Measurements from ENCODE around the gene EHD3. TPM values are rescaled to one million over a fixed set of nuclear protein-coding genes. Genes with fewer than 3 reads are reported as not detected.

Gene EHD3
- total RNA-seq, 1 donor from 2014 or later = 3.9 TPM

GRCh38 chr2:31296641-31297287 lies 62.8 kb downstream of the EHD3 start:
- Histone ChIP-seq H3K9ac (no peak overlapping the region), H3K27ac (no peak overlapping the region), H3K79me2 (ENCODE audit: low read depth) (no peaks in the 10 kb centered on the region), H3K36me3 (no peaks in the 10 kb centered on the region), H4K20me1 (ENCODE audit: low read depth) (no peaks in the 10 kb centered on the region), H3F3A (ENCODE audit: low read depth) (no peaks in the 10 kb centered on the region), H3K4me3 (no peak overlapping the region), H2AFZ (replicated peaks) (no peak overlapping the region), H3K4me2 (no peak overlapping the region), H3K27me3 (no peaks in the 10 kb centered on the region), H3K4me1 (peaks cover 6% of the 10 kb centered on the region), H3K9me3 (ENCODE audit: low read depth) (no peaks in the 10 kb centered on the region)
- H3K4me1 Mint-ChIP-seq = peaks cover 8% of the 10 kb centered on the region
- H3K9me3 Mint-ChIP-seq = no peaks in the 10 kb centered on the region
- H3K36me3 Mint-ChIP-seq = no peaks in the 10 kb centered on the region
- TF ChIP-seq EZH2 (IDR thresholded peaks at IDR 0.05) (no peak), CTCF (IDR thresholded peaks at IDR 0.05) (no peak), EZH2phosphoT487 (IDR thresholded peaks at IDR 0.05) (no peak)
- H3K4me3 Mint-ChIP-seq = no peak overlapping the region
- no peak overlapping the region for H3K27ac Mint-ChIP-seq
- DNase-seq (ENCODE audit: low spot score) = no peak
- H3K27me3 Mint-ChIP-seq (ENCODE audit: insufficient read depth, low read depth) = peaks cover 3% of the 10 kb centered on the region

- Histone ChIP-seq H3K4me1 (peaks cover 6% of the 10 kb centered on the region), H3K4me2 (no peak overlapping the region), H3K36me3 (no peaks in the 10 kb centered on the region), H3K79me2 (ENCODE audit: low read depth) (no peaks in the 10 kb centered on the region), H4K20me1 (ENCODE audit: low read depth) (no peaks in the 10 kb centered on the region), H2AFZ (replicated peaks) (no peak overlapping the region), H3K4me3 (no peak overlapping the region), H3K27me3 (no peaks in the 10 kb centered on the region), H3K9ac (no peak overlapping the region), H3K9me3 (ENCODE audit: low read depth) (no peaks in the 10 kb centered on the region), H3F3A (ENCODE audit: low read depth) (no peaks in the 10 kb centered on the region), H3K27ac (no peak overlapping the region)
- H3K4me3 Mint-ChIP-seq = no peak overlapping the region
- TF ChIP-seq CTCF (IDR thresholded peaks at IDR 0.05) (no peak), EZH2phosphoT487 (IDR thresholded peaks at IDR 0.05) (no peak)
- DNase-seq (ENCODE audit: low spot score) = no peak
- peaks cover 3% of the 10 kb centered on the region for H3K27me3 Mint-ChIP-seq (ENCODE audit: insufficient read depth, low read depth)
- H3K36me3 Mint-ChIP-seq = no peaks in the 10 kb centered on the region
- H3K9me3 Mint-ChIP-seq = no peaks in the 10 kb centered on the region
- no peak overlapping the region for H3K27ac Mint-ChIP-seq
- H3K4me1 Mint-ChIP-seq = peaks cover 8% of the 10 kb centered on the region
Measured at GRCh38 chr2:31297751-31298150, 63.8 kb downstream of the EHD3 start.

GRCh38 chr2:31299547-31299946 lies 65.6 kb downstream of the EHD3 start:
- H3K27me3 ChIP-seq = no peaks in the 10 kb centered on the region
- H3K27ac ChIP-seq = no peak overlapping the region
- H3K79me2 ChIP-seq (ENCODE audit: low read depth) = no peaks in the 10 kb centered on the region
- no peak overlapping the region for H3K4me3 ChIP-seq
- no peak overlapping the region for H3K4me2 ChIP-seq
- no peaks in the 10 kb centered on the region for H3K36me3 Mint-ChIP-seq
- no peak overlapping the region for H3K9ac ChIP-seq
- TF ChIP-seq EZH2 (IDR thresholded peaks at IDR 0.05) (no peak), EZH2phosphoT487 (IDR thresholded peaks at IDR 0.05) (no peak), CTCF (IDR thresholded peaks at IDR 0.05) (no peak)
- H3F3A ChIP-seq (ENCODE audit: low read depth) = no peaks in the 10 kb centered on the region
- no peaks in the 10 kb centered on the region for H3K9me3 Mint-ChIP-seq
- peaks cover 11% of the 10 kb centered on the region for H3K4me1 Mint-ChIP-seq
- no peak overlapping the region for H2AFZ ChIP-seq (replicated peaks)
- no peaks in the 10 kb centered on the region for H3K36me3 ChIP-seq
- peaks cover 7% of the 10 kb centered on the region for H3K27me3 Mint-ChIP-seq (ENCODE audit: insufficient read depth, low read depth)
- H3K4me3 Mint-ChIP-seq = no peak overlapping the region
- H3K9me3 ChIP-seq (ENCODE audit: low read depth) = no peaks in the 10 kb centered on the region
- no peaks in the 10 kb centered on the region for H4K20me1 ChIP-seq (ENCODE audit: low read depth)
- DNase-seq (ENCODE audit: low spot score) = no peak
- H3K27ac Mint-ChIP-seq = no peak overlapping the region
- H3K4me1 ChIP-seq = peaks cover 6% of the 10 kb centered on the region
